SK-N-SH (cell line): ENCODE results near the gene EPM2A.

Source experiments
- SMC3 ChIP-seq: IDR thresholded peaks from 2 replicates; pipeline ENCODE4 v1.6.1; 2012; ENCODE audit warnings: low read depth, low read length, improper control_type of control experiment
- TF ChIP-seq, protein P1 (sequence below): fragments of 200-600 bp; sonication (generic); IDR thresholded peaks from 2 replicates; pipeline ENCODE4 v1.6.1; 2017; ENCODE audit warnings: antibody characterized with exemption, mild to moderate bottlenecking, moderate library complexity

DNA sequence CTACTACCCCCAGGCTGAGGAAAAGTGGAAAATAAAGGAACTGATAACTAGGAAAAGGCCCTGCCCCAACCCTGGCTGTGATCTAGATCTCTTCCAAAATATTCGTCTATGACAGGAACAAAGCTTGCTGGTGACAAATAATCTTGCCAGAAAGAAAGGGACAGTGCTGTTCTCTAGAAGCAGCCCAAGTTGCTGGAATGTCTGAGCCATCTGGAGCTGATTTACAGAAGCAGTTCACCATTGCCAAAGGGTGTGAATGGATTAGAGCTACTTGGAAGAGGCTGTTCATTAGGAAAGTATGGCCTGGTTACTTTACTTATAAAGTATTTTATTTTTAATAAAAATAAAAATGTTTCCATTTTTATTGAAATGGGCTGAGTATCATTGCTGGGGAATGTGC is 146.3 kb downstream of the EPM2A start:
- no peak for TF ChIP-seq SMC3
- TF ChIP-seq, protein P1, sequence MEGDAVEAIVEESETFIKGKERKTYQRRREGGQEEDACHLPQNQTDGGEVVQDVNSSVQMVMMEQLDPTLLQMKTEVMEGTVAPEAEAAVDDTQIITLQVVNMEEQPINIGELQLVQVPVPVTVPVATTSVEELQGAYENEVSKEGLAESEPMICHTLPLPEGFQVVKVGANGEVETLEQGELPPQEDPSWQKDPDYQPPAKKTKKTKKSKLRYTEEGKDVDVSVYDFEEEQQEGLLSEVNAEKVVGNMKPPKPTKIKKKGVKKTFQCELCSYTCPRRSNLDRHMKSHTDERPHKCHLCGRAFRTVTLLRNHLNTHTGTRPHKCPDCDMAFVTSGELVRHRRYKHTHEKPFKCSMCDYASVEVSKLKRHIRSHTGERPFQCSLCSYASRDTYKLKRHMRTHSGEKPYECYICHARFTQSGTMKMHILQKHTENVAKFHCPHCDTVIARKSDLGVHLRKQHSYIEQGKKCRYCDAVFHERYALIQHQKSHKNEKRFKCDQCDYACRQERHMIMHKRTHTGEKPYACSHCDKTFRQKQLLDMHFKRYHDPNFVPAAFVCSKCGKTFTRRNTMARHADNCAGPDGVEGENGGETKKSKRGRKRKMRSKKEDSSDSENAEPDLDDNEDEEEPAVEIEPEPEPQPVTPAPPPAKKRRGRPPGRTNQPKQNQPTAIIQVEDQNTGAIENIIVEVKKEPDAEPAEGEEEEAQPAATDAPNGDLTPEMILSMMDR = no peak
